AG04449 (cell line): ENCODE results near the gene MSH2.

Source experiments
- CTCF ChIA-PET: fragments of 350-600 bp; formaldehyde crosslinking; extraction: SDS; loops from one replicate; lab custom pipeline; 2021; ENCODE audit warnings: antibody characterized with exemption; lab: Yijun Ruan, JAX
- POLR2A ChIA-PET: fragments of 400-600, 350-600 bp; formaldehyde crosslinking; extraction: SDS; loops from one replicate; lab custom pipeline; 2020; ENCODE audit warnings: antibody characterized with exemption, inconsistent platforms; lab: Yijun Ruan, JAX
- DNase-seq: peaks from one replicate; pipeline ENCODE4 v3.0.0-alpha.2; 2010; ENCODE audit warnings: low read depth, low spot score
- H3K4me3 ChIP-seq: 2 replicates; pipeline ENCODE4 v1.5.1; 2011; ENCODE audit warnings: low read depth, mild to moderate bottlenecking, control low read depth, low read length
- CTCF ChIP-seq: IDR thresholded peaks from one replicate; pipeline ENCODE4 v1.5.1; 2011; ENCODE audit warnings: mild to moderate bottlenecking, moderate library complexity, low read length, control low read depth, inconsistent platforms; ENCODE audit not compliant: insufficient read depth; ENCODE audit errors: missing control alignments

MSH2 gene

GRCh38 chr2:47519604-47520301, 116.8 kb downstream of the MSH2 start:
- no peak for TF ChIP-seq CTCF
- ChIA-PET POLR2A (no interaction called here), CTCF (interaction anchor here (1.6 kb wide), 1 partner anchor 248 kb away, joined by 5 read pairs; no protein-coding TSS in a partner anchor)
- no peak overlapping the region for H3K4me3 ChIP-seq
- no peak for DNase-seq

GRCh38 chr2:47520302-47520630, 117.3 kb downstream of the MSH2 start:
- no peak for DNase-seq
- H3K4me3 ChIP-seq, result peak overlapping the region; percentile 15
- TF ChIP-seq CTCF, result no peak
- ChIA-PET POLR2A (no interaction called here), CTCF (interaction anchor here (1.6 kb wide), 1 partner anchor 247 kb away, joined by 5 read pairs; no protein-coding TSS in a partner anchor)

GRCh38 chr2:47520825-47521665, 118.1 kb downstream of the MSH2 start:
- peak overlapping the region; percentile 58 for H3K4me3 ChIP-seq
- no peak for DNase-seq
- ChIA-PET CTCF (interaction anchor here (1.6 kb wide), 1 partner anchor 246 kb away, joined by 5 read pairs; no protein-coding TSS in a partner anchor), POLR2A (no interaction called here)
- TF ChIP-seq CTCF, result peak; percentile 40

GRCh38 chr2:47521666-47522285, 118.8 kb downstream of the MSH2 start:
- no peak for TF ChIP-seq CTCF
- DNase-seq, result no peak
- H3K4me3 ChIP-seq, result peak overlapping the region; percentile 58
- POLR2A ChIA-PET, result no interaction called here
- CTCF ChIA-PET, result no interaction called here

GRCh38 chr2:47525167-47525566, 122.2 kb downstream of the MSH2 start:
- no peak for TF ChIP-seq CTCF
- H3K4me3 ChIP-seq, result no peak overlapping the region
- ChIA-PET POLR2A (no interaction called here), CTCF (no interaction called here)
- DNase-seq, result no peak

- H3K4me3 ChIP-seq, result no peak overlapping the region
- ChIA-PET POLR2A (no interaction called here), CTCF (interaction anchor here (0.8 to 1.3 kb wide), 2 partner anchors 91 to 239 kb away, joined by 3 to 5 read pairs; no protein-coding TSS in a partner anchor)
- TF ChIP-seq CTCF, result no peak
- no peak for DNase-seq
Measured at GRCh38 chr2:47528455-47528854, 125.5 kb downstream of the MSH2 start.
